OCI-LY1 (cell line): ENCODE measurements around the gene RGMA.

Source experiments
- H2AFZ ChIP-seq: fragments of 200-600 bp; sonication (generic), shearing (Covaris generic); 2 replicates; pipeline ENCODE4 v1.6.0; 2014; ENCODE audit warnings: antibody characterized with exemption, mild to moderate bottlenecking, low read length
- H3F3A ChIP-seq: fragments of 200-600 bp; sonication (generic), shearing (Covaris generic); 2 replicates; pipeline ENCODE4 v1.6.0; 2014; ENCODE audit warnings: mild to moderate bottlenecking, antibody characterized with exemption, low read length, moderate library complexity; ENCODE audit not compliant: insufficient read depth
- H3K27ac ChIP-seq: fragments of 200-600 bp; sonication (generic); 2 replicates; pipeline ENCODE4 v1.5.1; 2014; ENCODE audit warnings: low read length, mixed run types, mild to moderate bottlenecking, low read depth; ENCODE audit not compliant: poor library complexity, severe bottlenecking
- H3K27me3 ChIP-seq: fragments of 200-600 bp; sonication (generic); 2 replicates; pipeline ENCODE4 v1.6.0; 2014; ENCODE audit warnings: antibody characterized with exemption, mild to moderate bottlenecking, low read length, moderate library complexity; ENCODE audit not compliant: insufficient read depth
- H3K36me3 ChIP-seq: fragments of 200-600 bp; sonication (generic); 2 replicates; pipeline ENCODE4 v1.6.1; 2014; ENCODE audit warnings: mild to moderate bottlenecking, antibody characterized with exemption, low read length, moderate library complexity, mixed read lengths; ENCODE audit not compliant: insufficient read depth
- H3K4me1 ChIP-seq: fragments of 200-600 bp; sonication (generic); 2 replicates; pipeline ENCODE4 v1.5.1; 2014; ENCODE audit warnings: mild to moderate bottlenecking, low read length, moderate library complexity; ENCODE audit not compliant: insufficient read depth, severe bottlenecking
- H3K4me2 ChIP-seq: fragments of 200-600 bp; sonication (generic), shearing (Covaris generic); 2 replicates; pipeline ENCODE4 v1.6.1; 2014; ENCODE audit warnings: low read length
- H3K4me3 ChIP-seq: fragments of 200-600 bp; sonication (generic); 2 replicates; pipeline ENCODE4 v1.5.1; 2014; ENCODE audit warnings: low read length, low read depth, mild to moderate bottlenecking, mixed read lengths; ENCODE audit not compliant: poor library complexity, severe bottlenecking
- H3K79me2 ChIP-seq: fragments of 200-600 bp; shearing (Covaris generic); 2 replicates; pipeline ENCODE4 v1.6.1; 2016; ENCODE audit warnings: mixed run types, low read length, mixed read lengths; ENCODE audit not compliant: insufficient read depth
- H3K9ac ChIP-seq: fragments of 200-600 bp; sonication (generic), shearing (Covaris generic); 2 replicates; pipeline ENCODE4 v1.6.1; 2014; ENCODE audit warnings: mild to moderate bottlenecking, low read length, mixed read lengths
- H3K9me2 ChIP-seq: fragments of 200-600 bp; sonication (generic), shearing (Covaris generic); 2 replicates; pipeline ENCODE4 v1.6.1; 2014; ENCODE audit warnings: low read depth, mild to moderate bottlenecking, low read length, mixed read lengths
- H3K9me3 ChIP-seq: fragments of 200-600 bp; shearing (Covaris generic); 2 replicates; pipeline ENCODE4 v1.6.1; 2014; ENCODE audit warnings: low read length, mixed read lengths
- H4K20me1 ChIP-seq: fragments of 200-600 bp; sonication (generic), shearing (Covaris generic); 2 replicates; pipeline ENCODE4 v1.6.0; 2016; ENCODE audit warnings: mild to moderate bottlenecking, low read length; ENCODE audit not compliant: insufficient read depth
- EZH2 ChIP-seq: fragments of 200-600 bp; sonication (generic), shearing (Covaris generic); IDR thresholded peaks from 2 replicates; pipeline ENCODE4 v1.8.0; 2017; ENCODE audit warnings: borderline replicate concordance, mixed run types, mild to moderate bottlenecking, antibody characterized with exemption, low read length, moderate library complexity, mixed read lengths
- TF ChIP-seq, protein P1 (sequence below): fragments of 200-600 bp; sonication (generic), shearing (Covaris generic); IDR thresholded peaks from 2 replicates; pipeline ENCODE4 v1.5.1; 2017; ENCODE audit warnings: mild to moderate bottlenecking, antibody characterized with exemption, low read length, moderate library complexity, mixed read lengths

RGMA gene

GRCh38 chr15:93081399-93081798, 7.6 kb downstream of the RGMA start:
- Histone ChIP-seq H2AFZ (no peak overlapping the region), H3K4me3 (no peak overlapping the region), H3K36me3 (no peaks in the 10 kb centered on the region), H3F3A (no peaks in the 10 kb centered on the region), H3K27ac (no peak overlapping the region), H3K79me2 (no peaks in the 10 kb centered on the region), H3K4me1 (no peaks in the 10 kb centered on the region), H3K9me2 (no peaks in the 10 kb centered on the region), H3K9me3 (no peaks in the 10 kb centered on the region), H4K20me1 (no peaks in the 10 kb centered on the region), H3K27me3 (no peaks in the 10 kb centered on the region), H3K9ac (no peak overlapping the region), H3K4me2 (no peak overlapping the region)
- no peak for TF ChIP-seq EZH2
- TF ChIP-seq, protein P1, sequence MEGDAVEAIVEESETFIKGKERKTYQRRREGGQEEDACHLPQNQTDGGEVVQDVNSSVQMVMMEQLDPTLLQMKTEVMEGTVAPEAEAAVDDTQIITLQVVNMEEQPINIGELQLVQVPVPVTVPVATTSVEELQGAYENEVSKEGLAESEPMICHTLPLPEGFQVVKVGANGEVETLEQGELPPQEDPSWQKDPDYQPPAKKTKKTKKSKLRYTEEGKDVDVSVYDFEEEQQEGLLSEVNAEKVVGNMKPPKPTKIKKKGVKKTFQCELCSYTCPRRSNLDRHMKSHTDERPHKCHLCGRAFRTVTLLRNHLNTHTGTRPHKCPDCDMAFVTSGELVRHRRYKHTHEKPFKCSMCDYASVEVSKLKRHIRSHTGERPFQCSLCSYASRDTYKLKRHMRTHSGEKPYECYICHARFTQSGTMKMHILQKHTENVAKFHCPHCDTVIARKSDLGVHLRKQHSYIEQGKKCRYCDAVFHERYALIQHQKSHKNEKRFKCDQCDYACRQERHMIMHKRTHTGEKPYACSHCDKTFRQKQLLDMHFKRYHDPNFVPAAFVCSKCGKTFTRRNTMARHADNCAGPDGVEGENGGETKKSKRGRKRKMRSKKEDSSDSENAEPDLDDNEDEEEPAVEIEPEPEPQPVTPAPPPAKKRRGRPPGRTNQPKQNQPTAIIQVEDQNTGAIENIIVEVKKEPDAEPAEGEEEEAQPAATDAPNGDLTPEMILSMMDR: no peak

GRCh38 chr15:93080451-93080850, 8.6 kb downstream of the RGMA start:
- H3K4me1 ChIP-seq: no peaks in the 10 kb centered on the region
- no peaks in the 10 kb centered on the region for H3K9me2 ChIP-seq
- no peaks in the 10 kb centered on the region for H3K36me3 ChIP-seq
- H3K4me2 ChIP-seq: no peak overlapping the region
- H3F3A ChIP-seq: no peaks in the 10 kb centered on the region
- H4K20me1 ChIP-seq: no peaks in the 10 kb centered on the region
- no peak for TF ChIP-seq EZH2
- TF ChIP-seq, protein P1: no peak
- H3K4me3 ChIP-seq: no peak overlapping the region
- H3K9me3 ChIP-seq: no peaks in the 10 kb centered on the region
- H3K79me2 ChIP-seq: no peaks in the 10 kb centered on the region
- H3K9ac ChIP-seq: no peak overlapping the region
- H2AFZ ChIP-seq: no peak overlapping the region
- H3K27ac ChIP-seq: no peak overlapping the region
- H3K27me3 ChIP-seq: no peaks in the 10 kb centered on the region

DNA sequence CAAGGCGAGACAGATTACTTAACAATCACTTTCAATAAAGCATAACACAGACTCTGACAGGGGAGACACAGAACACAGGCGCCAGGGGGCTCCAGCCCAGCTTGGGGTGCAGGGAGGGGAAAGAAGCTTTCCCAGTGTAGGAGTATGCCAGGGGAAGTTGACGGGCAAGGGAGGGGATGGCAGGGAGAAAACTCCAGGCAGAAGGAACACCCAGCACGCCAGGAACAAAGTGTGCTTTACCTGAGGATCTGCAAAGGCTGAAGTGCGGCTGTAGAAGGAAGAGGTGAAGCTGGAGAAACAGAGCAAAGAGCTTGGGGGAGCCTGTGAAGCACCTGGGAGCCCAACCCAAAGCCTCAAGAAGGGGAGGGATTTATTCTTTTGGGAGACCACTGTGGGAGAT, 12.1 kb downstream of the RGMA start:
- Histone ChIP-seq H3K9me3 (no peaks in the 10 kb centered on the region), H2AFZ (no peak overlapping the region), H3K9me2 (no peaks in the 10 kb centered on the region), H3K27ac (no peak overlapping the region), H3F3A (no peaks in the 10 kb centered on the region), H3K4me2 (no peak overlapping the region), H3K79me2 (no peaks in the 10 kb centered on the region), H3K9ac (no peak overlapping the region), H3K4me3 (no peak overlapping the region), H3K27me3 (no peaks in the 10 kb centered on the region), H4K20me1 (no peaks in the 10 kb centered on the region), H3K4me1 (no peaks in the 10 kb centered on the region), H3K36me3 (no peaks in the 10 kb centered on the region)
- TF ChIP-seq, protein P1: no peak
- TF ChIP-seq EZH2: no peak
